ENCODE measurements around the gene FANCI.

- TF ChIP-seq POLR2A (IDR thresholded peaks at IDR 0.05; ENCODE audit: low read depth, low read length) (no peak), TAF1 (IDR thresholded peaks at IDR 0.05; ENCODE audit: borderline replicate concordance, low read depth, low read length) (no peak)
Observed at GRCh38 chr15:89307791-89308190, 64.0 kb downstream of the FANCI start.
